K562 (cell line): ENCODE data around the gene LSM4. TPM values are rescaled to one million over a fixed set of nuclear protein-coding genes. Genes with fewer than 3 reads are reported as not detected.
A peak's percentile ranks its signal among the peaks of the same experiment; 100 is the strongest.

Source experiments
- CBFB ChIP-seq: sonication (generic); formaldehyde crosslinking; IDR thresholded peaks from 2 replicates; pipeline ENCODE4 v1.4.0; 2020; ENCODE audit warnings: mild to moderate bottlenecking, missing genetic modification reagents
- CLOCK ChIP-seq: fragments of 250-450 bp; sonication (Bioruptor Pico); IDR thresholded peaks from 2 replicates; pipeline ENCODE4 v1.4.0; 2020; ENCODE audit warnings: mild to moderate bottlenecking, moderate library complexity, borderline replicate concordance
- CXXC5 ChIP-seq: fragments of 250-450 bp; sonication (Bioruptor Pico); IDR thresholded peaks from 2 replicates; pipeline ENCODE4 v1.8.0; 2022; ENCODE audit warnings: inconsistent platforms, mild to moderate bottlenecking, moderate library complexity
- ETV6 ChIP-seq, 3 experiments: fragments of 150-350 bp in 1 of 3; sonication (generic) in 1 of 3; formaldehyde crosslinking in 1 of 3; IDR thresholded peaks; 2 replicates each; pipeline versions ENCODE4 v1.6.1 to v1.8.0; 2014 to 2022; ENCODE audit warnings: borderline replicate concordance in 2 of 3, low read depth in 2 of 3, antibody characterized with exemption in 1 of 3, low read length in 1 of 3, mild to moderate bottlenecking in 1 of 3, missing genetic modification reagents in 1 of 3
- FOSL1 ChIP-seq: fragments of 200-800 bp; sonication (Bioruptor generic); conservative IDR thresholded peaks from 2 replicates; pipeline ENCODE4 v1.6.1; 2016; ENCODE audit warnings: missing genetic modification characterization, missing compliant biosample characterization
- FOXM1 ChIP-seq, 2 experiments: fragments of 450-650 bp in 1 of 2; sonication (generic) in 1 of 2; formaldehyde crosslinking in 1 of 2; IDR thresholded peaks; 2 replicates each; pipeline versions ENCODE4 v1.6.1 to v1.9.0; 2017 to 2022; ENCODE audit warnings: low read depth in 2 of 2, mild to moderate bottlenecking in 2 of 2, missing genetic modification reagents in 1 of 2, moderate library complexity in 1 of 2
- HNRNPLL ChIP-seq: fragments of 200-400 bp; formaldehyde crosslinking; IDR thresholded peaks from 2 replicates; pipeline ENCODE4 v1.6.1; 2017; ENCODE audit warnings: low read length, low read depth, mild to moderate bottlenecking; ENCODE audit not compliant: poor library complexity, severe bottlenecking
- HOXB6 ChIP-seq: fragments of 250-450 bp; sonication (Bioruptor Pico); IDR thresholded peaks from 2 replicates; pipeline ENCODE4 v1.5.1; 2022; ENCODE audit warnings: mild to moderate bottlenecking, borderline replicate concordance
- MAX ChIP-seq: sonication (generic); formaldehyde crosslinking; IDR thresholded peaks from 2 replicates; pipeline ENCODE4 v1.9.0; 2022; ENCODE audit warnings: mild to moderate bottlenecking, missing genetic modification reagents
- NR2F6 ChIP-seq: fragments of 450-650 bp; formaldehyde crosslinking; IDR thresholded peaks from 2 replicates; pipeline ENCODE4 v1.4.0; 2020; ENCODE audit warnings: mild to moderate bottlenecking
- PKNOX1 ChIP-seq: fragments of 450-650 bp; IDR thresholded peaks from 2 replicates; pipeline ENCODE4 v1.6.1; 2016
- RB1 ChIP-seq: fragments of 450-650 bp; IDR thresholded peaks from 2 replicates; pipeline ENCODE4 v1.6.1; 2017; ENCODE audit warnings: low read depth, mild to moderate bottlenecking
- TRIM24 ChIP-seq, 2 experiments: fragments of 450-650 bp; IDR thresholded peaks; 2 replicates each; pipeline ENCODE4 v1.6.1; 2016
- ZBTB49 ChIP-seq: sonication (generic); formaldehyde crosslinking; IDR thresholded peaks from 2 replicates; pipeline ENCODE4 v1.8.0; 2022; ENCODE audit warnings: missing genetic modification reagents, mild to moderate bottlenecking, borderline replicate concordance
- ZNF3 ChIP-seq: fragments of 250-450 bp; sonication (Bioruptor Pico); IDR thresholded peaks from 2 replicates; pipeline ENCODE4 v1.5.0; 2021; ENCODE audit warnings: mild to moderate bottlenecking, moderate library complexity
- ZNF740 ChIP-seq, 3 experiments: fragments of 200-800 bp in 1 of 3; sonication (Bioruptor generic) in 1 of 3; sonication (generic) in 1 of 3; formaldehyde crosslinking in 1 of 3; IDR thresholded peaks; 2 replicates each; pipeline versions ENCODE4 v1.6.1 to v1.8.0; 2016 to 2022; ENCODE audit warnings: mild to moderate bottlenecking in 2 of 3, missing compliant biosample characterization in 2 of 3, missing genetic modification characterization in 2 of 3, missing genetic modification reagents in 1 of 3
- ZNF764 ChIP-seq: fragments of 250-450 bp; sonication (Bioruptor Pico); IDR thresholded peaks from 2 replicates; pipeline ENCODE4 v1.4.0; 2020; ENCODE audit warnings: low read depth, mild to moderate bottlenecking, moderate library complexity
- polyA plus RNA-seq, 8 experiments: library from polyadenylated mRNA; depleted of rRNA in 4 of 8; stranded (reverse) in 5 of 8; unstranded in 3 of 8; fragments of >200 nt; fragmentation: Nextera tagmentation in 2 of 8; fragmentation: Illumina TruSeq in 1 of 8; extraction: Ambion mirVana in 2 of 8; extraction: Trizol in 1 of 8; gene quantifications; 2 replicates each; pipeline versions ENCODE4 v1.2.1 to v1.2.3, GENCODE V29; 2011 to 2014; ENCODE audit warnings: inconsistent platforms in 1 of 8, missing spikeins in 1 of 8
- total RNA-seq, 7 experiments: library from RNA; depleted of rRNA in 6 of 7; stranded (reverse); fragments of >200 nt in 6 of 7; fragmentation: Illumina TruSeq in 2 of 7; extraction: Trizol in 2 of 7; gene quantifications; 2 replicates each; pipeline versions ENCODE4 v1.2.1 to v1.2.3, GENCODE V29; 2011 to 2021; ENCODE audit warnings: low replicate concordance in 1 of 7

Gene LSM4
- total and polyA plus RNA-seq, 9 of the 15 experiments (the other 6 are each of a cell fraction or from before 2014, with no cell fraction given) = 11.9 to 763 (median 202) TPM

- TF ChIP-seq MAX (0 out of 2 replicates have a peak, but pooled peaks have one; percentile 9), HOXB6 (CRISPR knock-in tag) (no peak), PKNOX1 (peak; percentile 91), CBFB (CRISPR knock-in tag) (no peak), ZNF740 (CRISPR knock-in tag; IDR thresholded peaks at IDR 0.05) (peak; percentile 19; the same call in 1 of the 2 replicates), ZNF740 (tag; IDR thresholded peaks at IDR 0.05) (peak in 1 of 2 experiments; percentile 67; a peak in 1 of 4 replicates), RB1 (peak; percentile 86), ZBTB49 (CRISPR knock-in tag) (no peak), ZNF764 (CRISPR knock-in tag) (no peak), ZNF3 (CRISPR knock-in tag) (no peak), CLOCK (no peak), HNRNPLL (peak; percentile 86), NR2F6 (CRISPR knock-in tag) (peak; percentile 56; the same call in 1 of the 2 replicates), ETV6 (IDR thresholded peaks at IDR 0.05; ENCODE audit: borderline replicate concordance in 1 of 2, low read depth in 2 of 2, low read length in 1 of 2) (no peak), ETV6 (CRISPR knock-in tag; IDR thresholded peaks at IDR 0.05; ENCODE audit: borderline replicate concordance) (peak; percentile 85), CXXC5 (CRISPR knock-in tag) (peak; percentile 91), FOXM1 (IDR thresholded peaks at IDR 0.05; ENCODE audit: low read depth) (no peak), FOXM1 (CRISPR knock-in tag; IDR thresholded peaks at IDR 0.05; ENCODE audit: low read depth) (peak; percentile 88), FOSL1 (peak; percentile 79), TRIM24 (IDR thresholded peaks at IDR 0.05) (0 out of 4 replicates have a peak, but pooled peaks of 1 of the 2 experiments have one; percentile 30)
These were observed 41.5 kb downstream of the LSM4 start, which contains the start of gene JUND (continued) for GRCh38 chr19:18281082-18282020.
